Loucy (cell line): Measurements from ENCODE around the gene MMP13.

Source experiments
- EZH2phosphoT487 ChIP-seq: fragments of 200-600 bp; IDR thresholded peaks from 2 replicates; pipeline ENCODE4 v1.6.1; 2018; ENCODE audit warnings: antibody characterized with exemption, mild to moderate bottlenecking, moderate library complexity, borderline replicate concordance
- TF ChIP-seq, protein P1 (sequence below): fragments of 200-600 bp; sonication (generic); conservative IDR thresholded peaks from 2 replicates; pipeline ENCODE4 v1.5.1; 2014; ENCODE audit warnings: mild to moderate bottlenecking, antibody characterized with exemption, low read length

GRCh38 chr11:102934735-102935134, 20.8 kb downstream of the MMP13 start:
- TF ChIP-seq, protein P1, sequence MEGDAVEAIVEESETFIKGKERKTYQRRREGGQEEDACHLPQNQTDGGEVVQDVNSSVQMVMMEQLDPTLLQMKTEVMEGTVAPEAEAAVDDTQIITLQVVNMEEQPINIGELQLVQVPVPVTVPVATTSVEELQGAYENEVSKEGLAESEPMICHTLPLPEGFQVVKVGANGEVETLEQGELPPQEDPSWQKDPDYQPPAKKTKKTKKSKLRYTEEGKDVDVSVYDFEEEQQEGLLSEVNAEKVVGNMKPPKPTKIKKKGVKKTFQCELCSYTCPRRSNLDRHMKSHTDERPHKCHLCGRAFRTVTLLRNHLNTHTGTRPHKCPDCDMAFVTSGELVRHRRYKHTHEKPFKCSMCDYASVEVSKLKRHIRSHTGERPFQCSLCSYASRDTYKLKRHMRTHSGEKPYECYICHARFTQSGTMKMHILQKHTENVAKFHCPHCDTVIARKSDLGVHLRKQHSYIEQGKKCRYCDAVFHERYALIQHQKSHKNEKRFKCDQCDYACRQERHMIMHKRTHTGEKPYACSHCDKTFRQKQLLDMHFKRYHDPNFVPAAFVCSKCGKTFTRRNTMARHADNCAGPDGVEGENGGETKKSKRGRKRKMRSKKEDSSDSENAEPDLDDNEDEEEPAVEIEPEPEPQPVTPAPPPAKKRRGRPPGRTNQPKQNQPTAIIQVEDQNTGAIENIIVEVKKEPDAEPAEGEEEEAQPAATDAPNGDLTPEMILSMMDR: no peak
- TF ChIP-seq EZH2phosphoT487: no peak
